GM12878 (cell line): ENCODE results near the gene ISCU. TPM values are rescaled to one million over a fixed set of nuclear protein-coding genes. Genes with fewer than 3 reads are reported as not detected.

Experiments used
- ATAC-seq: fragments of 200-7000 bp; cut with Tn5 transposase; 3 replicates; pipeline ENCODE4 v1.9.1; 2020; ENCODE audit warnings: mild to moderate bottlenecking, moderate library complexity
- BruUV-seq: library from RNA; stranded (reverse); fragments of 400-500 nt; replicated peaks from 2 replicates; lab custom pipeline; 2021; lab: Mats Ljungman, UMichigan
- CTCF ChIA-PET: fragments of 300-600 bp; sonication (Branson Sonifier 250); formaldehyde crosslinking; extraction: SDS; loops from one replicate; lab custom pipeline; 2021; ENCODE audit warnings: inconsistent platforms; lab: Yijun Ruan, JAX
- POLR2A ChIA-PET: fragments of 350-600 bp; formaldehyde crosslinking; extraction: SDS; loops from one replicate; lab custom pipeline; 2021; ENCODE audit warnings: inconsistent platforms; lab: Charles Lee
- RAD21 ChIA-PET: fragments of 300-600 bp; sonication (Branson Sonifier 250); formaldehyde crosslinking; loops from one replicate; lab custom pipeline; 2023; ENCODE audit warnings: antibody characterized with exemption; ENCODE audit not compliant: unreplicated experiment; lab: Charles Lee
- SMC1A ChIA-PET: fragments of 300-600 bp; sonication (Branson Sonifier 250); formaldehyde crosslinking; loops from one replicate; lab custom pipeline; 2023; ENCODE audit not compliant: unreplicated experiment, uncharacterized antibody; lab: Charles Lee
- DNase-seq: peaks from one replicate; pipeline ENCODE4 v3.0.0-alpha.2; 2011; ENCODE audit warnings: low read depth, low spot score
- FAIRE-seq: peaks from 3 replicates; lab custom pipeline; 2011; peaks lifted over from hg19 to GRCh38; lab: Jason Lieb, UNC
- H2AFZ ChIP-seq: 2 replicates; pipeline ENCODE4 v1.6.0; 2011; ENCODE audit warnings: low read depth, low read length, control low read depth; ENCODE audit not compliant: control insufficient read depth
- H3K27ac ChIP-seq: 2 replicates; pipeline ENCODE4 v1.5.1; 2011; ENCODE audit warnings: control low read depth; ENCODE audit not compliant: control insufficient read depth, insufficient read depth
- H3K27me3 ChIP-seq, 2 experiments: replicated peaks in 1 of 2; 2 replicates each; pipeline versions ENCODE4 v1.6.0 to v1.6.1; 2011; ENCODE audit warnings: low read length in 1 of 2; ENCODE audit not compliant: control insufficient read depth in 2 of 2, insufficient read depth in 2 of 2
- H3K36me3 ChIP-seq, 2 experiments: 2 replicates each; pipeline ENCODE4 v1.5.1; 2011; ENCODE audit warnings: low read length in 1 of 2; ENCODE audit not compliant: control insufficient read depth in 2 of 2, insufficient read depth in 2 of 2
- H3K4me1 ChIP-seq: 2 replicates; pipeline ENCODE4 v1.6.1; 2011; ENCODE audit warnings: mild to moderate bottlenecking, low read length, moderate library complexity, mixed read lengths; ENCODE audit not compliant: control insufficient read depth, insufficient read depth
- H3K4me2 ChIP-seq: 2 replicates; pipeline ENCODE4 v1.6.0; 2011; ENCODE audit warnings: control low read depth; ENCODE audit not compliant: control insufficient read depth, insufficient read depth
- H3K4me3 ChIP-seq: fragments of 200-600 bp; sonication (generic); 2 replicates; pipeline ENCODE4 v1.5.1; 2016
- H3K79me2 ChIP-seq: 2 replicates; pipeline ENCODE4 v1.6.0; 2011; ENCODE audit warnings: low read length; ENCODE audit not compliant: control insufficient read depth, insufficient read depth
- H3K9ac ChIP-seq: 2 replicates; pipeline ENCODE4 v1.8.0; 2011; ENCODE audit warnings: low read length, control low read depth, mixed read lengths; ENCODE audit not compliant: control insufficient read depth, insufficient read depth
- H3K9me3 ChIP-seq: replicated peaks from 3 replicates; pipeline ENCODE4 v1.5.1; 2011; ENCODE audit warnings: mild to moderate bottlenecking, low read length; ENCODE audit not compliant: control insufficient read depth, insufficient read depth
- H4K20me1 ChIP-seq: 2 replicates; pipeline ENCODE4 v1.6.0; 2011; ENCODE audit not compliant: control insufficient read depth, insufficient read depth
- ATF2 ChIP-seq: IDR thresholded peaks from 2 replicates; pipeline ENCODE4 v1.6.1; 2012; ENCODE audit warnings: low read length, inconsistent platforms
- CBFB ChIP-seq: IDR thresholded peaks from 2 replicates; pipeline ENCODE4 v1.6.1; 2016; ENCODE audit warnings: antibody characterized with exemption, low read depth
- HDAC2 ChIP-seq: fragments of 200-600 bp; sonication (generic); IDR thresholded peaks from 2 replicates; pipeline ENCODE4 v1.6.1; 2017
- HDGF ChIP-seq: fragments of 450-650 bp; IDR thresholded peaks from 2 replicates; pipeline ENCODE4 v1.6.1; 2016; ENCODE audit warnings: antibody characterized with exemption
- NRF1 ChIP-seq: conservative IDR thresholded peaks from 2 replicates; pipeline ENCODE4 v1.6.1; 2011; ENCODE audit warnings: mild to moderate bottlenecking, low read depth, low read length, improper control_type of control experiment
- TCF7 ChIP-seq: IDR thresholded peaks from 2 replicates; pipeline ENCODE4 v1.6.1; 2014; ENCODE audit warnings: antibody characterized with exemption, borderline replicate concordance
- ZBTB11 ChIP-seq: fragments of 450-650 bp; formaldehyde crosslinking; IDR thresholded peaks from 2 replicates; pipeline ENCODE4 v1.5.0; 2022; ENCODE audit warnings: mild to moderate bottlenecking, missing genetic modification characterization
- ZNF687 ChIP-seq: fragments of 450-650 bp; IDR thresholded peaks from 2 replicates; pipeline ENCODE4 v1.6.1; 2017; ENCODE audit warnings: mild to moderate bottlenecking, moderate library complexity
- WGBS: methylation state at CpG from one replicate; pipeline ENCODE4 v1.1.6; 2016; ENCODE audit warnings: low lambda C conversion rate; ENCODE audit not compliant: insufficient replicate concordance, insufficient coverage; ENCODE audit errors: missing lambda C conversion rate; 5-methylcytosine and 5-hydroxymethylcytosine counted together
- in situ Hi-C: fragments of 300-500 bp; cut with MboI; formaldehyde crosslinking; loops from 9 replicates; pipeline ENCODE4 v1.14.3; 2018; ENCODE audit warnings: mixed read lengths
- intact Hi-C: fragments of 100-400 bp; cut with micrococcal nuclease; formaldehyde crosslinking; loops from one replicate; pipeline ENCODE4 v1.14.2; 2022; ENCODE audit not compliant: unreplicated experiment
- polyA plus RNA-seq, 11 experiments: library from polyadenylated mRNA; depleted of rRNA in 4 of 11; unstranded in 6 of 11; stranded (reverse) in 5 of 11; fragments of >200 nt; fragmentation: Nextera tagmentation in 4 of 11; fragmentation: Illumina TruSeq in 1 of 11; extraction: Ambion mirVana in 4 of 11; extraction: Trizol in 1 of 11; gene quantifications; 1 replicate in 1 of 11; 2 replicates in 10 of 11; pipeline versions ENCODE4 v1.2.1 to v1.2.3, GENCODE V29; 2011 to 2016; ENCODE audit warnings: inconsistent platforms in 2 of 11, missing spikeins in 2 of 11, low read depth in 1 of 11
- total RNA-seq, 4 experiments: library from RNA; depleted of rRNA in 3 of 4; stranded (reverse); fragments of >200 nt in 3 of 4; fragmentation: Illumina TruSeq in 1 of 4; extraction: Trizol in 1 of 4; gene quantifications; 2 replicates each; pipeline versions ENCODE4 v1.2.1 to v1.2.3, GENCODE V29; 2013 to 2021

The ISCU gene
- total and polyA plus RNA-seq, 10 of the 15 experiments (the other 5 are each of a cell fraction or from before 2014, with no cell fraction given) = 32.8 to 260 (median 127) TPM

- TSS peak; percentile 85 for BruUV-seq
- Histone ChIP-seq H4K20me1 (peaks cover 3% of the 10 kb centered on the region; the same call in 1 of the 2 replicates), H3K9me3 (no peaks in the 10 kb centered on the region), H3K36me3 (peaks cover 18 to 23% of the 10 kb centered on the region in 2 experiments), H3K79me2 (peaks cover 16% of the 10 kb centered on the region), H3K4me1 (peaks cover 23% of the 10 kb centered on the region), H3K4me3 (peak within 1 kb of the TSS; percentile 97), H3K9ac (peak within 1 kb of the TSS; percentile 93), H3K4me2 (peak within 1 kb of the TSS; percentile 77), H3K27ac (peak within 1 kb of the TSS; percentile 84), H3K27me3 (no peaks in the 10 kb centered on the region), H2AFZ (peak within 1 kb of the TSS; percentile 90)
- ATAC-seq (peak; percentile 88), FAIRE-seq (peak; percentile 98), DNase-seq (peak; percentile 97)
- ChIA-PET SMC1A (interaction anchor here (0.6 to 1.7 kb wide), 3 partner anchors 46 to 103 kb away, joined by 3 to 8 read pairs (median 4); partner anchors contain the start of gene SART3), POLR2A (interaction anchor here (0.6 to 1.2 kb wide), 3 partner anchors 12 to 155 kb away, joined by 3 to 5 read pairs (median 4); no protein-coding TSS in a partner anchor), CTCF (interaction anchor here (1.0 to 1.3 kb wide), 2 partner anchors 49 to 525 kb away, joined by 4 to 5 read pairs; no protein-coding TSS in a partner anchor), RAD21 (interaction anchor here (0.6 to 2.2 kb wide), 3 partner anchors 53 to 578 kb away, joined by 3 to 7 read pairs (median 3); partner anchors contain the start of gene ALKBH2)
- intact Hi-C loops = loop anchor here (5.0 to 10.0 kb wide), 4 partner anchors 102 to 598 kb away; no protein-coding TSS in a partner anchor
- 1% methylated on average over 63 of the region's 67 CpGs for WGBS
- in situ Hi-C loops = loop anchor here (25.0 kb wide), 1 partner anchor 828 kb away; the partner anchor contains the start of gene PWP1
- TF ChIP-seq HDGF (peak; percentile 75; the same call in 1 of the 2 replicates), CBFB (peak; percentile 40; the same call in 1 of the 2 replicates), ZNF687 (no peak), ATF2 (no peak), HDAC2 (no peak), ZBTB11 (CRISPR knock-in tag) (no peak), NRF1 (no peak), TCF7 (no peak)
Observed at GRCh38 chr12:108514973-108515814, 47.2 kb upstream of the ISCU start, which contains the start of gene FICD. TSS of gene FICD (plus strand) at chr12:108515277. CDS start at chr12:108516973, 1,696 bp downstream.
